SK-N-SH treated with all-trans-retinoic acid at 6 μM for 48 hours (cell line): ENCODE data around the gene RPL36A.

Experiments used
- ISL1 ChIP-seq: fragments of 250-450 bp; sonication (Bioruptor Pico); IDR thresholded peaks from 2 replicates; pipeline ENCODE4 v2.1.2; 2022; ENCODE audit warnings: mild to moderate bottlenecking, moderate library complexity
- PPARA ChIP-seq: fragments of 250-450 bp; sonication (Bioruptor Pico); IDR thresholded peaks from 2 replicates; pipeline ENCODE4 v1.5.0; 2020; ENCODE audit warnings: mild to moderate bottlenecking, borderline replicate concordance
- ZFP3 ChIP-seq: fragments of 250-450 bp; sonication (Bioruptor Pico); IDR thresholded peaks from 2 replicates; pipeline ENCODE4 v1.5.0; 2020; ENCODE audit warnings: mild to moderate bottlenecking, moderate library complexity
- TF ChIP-seq, protein P1 (sequence below): fragments of 250-450 bp; sonication (Bioruptor Pico); IDR thresholded peaks from 2 replicates; pipeline ENCODE4 v1.8.0; 2021; ENCODE audit warnings: low read depth, mild to moderate bottlenecking, moderate library complexity, borderline replicate concordance
- TF ChIP-seq, protein P2 (sequence below): fragments of 250-450 bp; sonication (Bioruptor Pico); IDR thresholded peaks from 2 replicates; pipeline ENCODE4 v1.5.1; 2020; ENCODE audit warnings: low read depth, mild to moderate bottlenecking, moderate library complexity

- TF ChIP-seq ZFP3 (CRISPR knock-in tag) (no peak), PPARA (CRISPR knock-in tag) (no peak), ISL1 (CRISPR knock-in tag) (no peak)
- TF ChIP-seq, protein P1, sequence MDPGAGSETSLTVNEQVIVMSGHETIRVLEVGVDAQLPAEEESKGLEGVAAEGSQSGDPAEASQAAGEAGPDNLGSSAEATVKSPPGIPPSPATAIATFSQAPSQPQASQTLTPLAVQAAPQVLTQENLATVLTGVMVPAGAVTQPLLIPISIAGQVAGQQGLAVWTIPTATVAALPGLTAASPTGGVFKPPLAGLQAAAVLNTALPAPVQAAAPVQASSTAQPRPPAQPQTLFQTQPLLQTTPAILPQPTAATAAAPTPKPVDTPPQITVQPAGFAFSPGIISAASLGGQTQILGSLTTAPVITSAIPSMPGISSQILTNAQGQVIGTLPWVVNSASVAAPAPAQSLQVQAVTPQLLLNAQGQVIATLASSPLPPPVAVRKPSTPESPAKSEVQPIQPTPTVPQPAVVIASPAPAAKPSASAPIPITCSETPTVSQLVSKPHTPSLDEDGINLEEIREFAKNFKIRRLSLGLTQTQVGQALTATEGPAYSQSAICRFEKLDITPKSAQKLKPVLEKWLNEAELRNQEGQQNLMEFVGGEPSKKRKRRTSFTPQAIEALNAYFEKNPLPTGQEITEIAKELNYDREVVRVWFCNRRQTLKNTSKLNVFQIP, result no peak
- TF ChIP-seq, protein P2, sequence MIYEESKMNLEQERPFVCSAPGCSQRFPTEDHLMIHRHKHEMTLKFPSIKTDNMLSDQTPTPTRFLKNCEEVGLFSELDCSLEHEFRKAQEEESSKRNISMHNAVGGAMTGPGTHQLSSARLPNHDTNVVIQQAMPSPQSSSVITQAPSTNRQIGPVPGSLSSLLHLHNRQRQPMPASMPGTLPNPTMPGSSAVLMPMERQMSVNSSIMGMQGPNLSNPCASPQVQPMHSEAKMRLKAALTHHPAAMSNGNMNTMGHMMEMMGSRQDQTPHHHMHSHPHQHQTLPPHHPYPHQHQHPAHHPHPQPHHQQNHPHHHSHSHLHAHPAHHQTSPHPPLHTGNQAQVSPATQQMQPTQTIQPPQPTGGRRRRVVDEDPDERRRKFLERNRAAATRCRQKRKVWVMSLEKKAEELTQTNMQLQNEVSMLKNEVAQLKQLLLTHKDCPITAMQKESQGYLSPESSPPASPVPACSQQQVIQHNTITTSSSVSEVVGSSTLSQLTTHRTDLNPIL, result no peak
Observed at GRCh38 chrX:101349193-101349562, 41.6 kb upstream of the RPL36A start.
